NAMALWA (cell line): ENCODE results near the gene ZBTB46.
"Not testable (repeated sequence)": the region's sequence is repeated elsewhere in the genome, so short reads cannot be mapped to it uniquely, and the experiment has no call there.

Experiments
- DNase-seq: peaks from one replicate; pipeline ENCODE4 v3.0.0-alpha.2; 2015; ENCODE audit warnings: low spot score

Gene ZBTB46

GRCh38 chr20:63787302-63787701 lies 43.8 kb downstream of the ZBTB46 start:
- DNase-seq: peak; percentile 85

- DNase-seq: no peak
Measured at GRCh38 chr20:63785691-63786131, 45.4 kb downstream of the ZBTB46 start.

GRCh38 chr20:63783970-63784369 lies 47.1 kb downstream of the ZBTB46 start:
- DNase-seq: no peak

GRCh38 chr20:63782521-63782971 lies 48.5 kb downstream of the ZBTB46 start:
- no peak for DNase-seq

GRCh38 chr20:63782051-63782471 lies 49.0 kb downstream of the ZBTB46 start:
- no peak for DNase-seq

GRCh38 chr20:63781181-63781580 lies 49.9 kb downstream of the ZBTB46 start:
- no peak for DNase-seq

GRCh38 chr20:63778857-63779256 lies 52.2 kb downstream of the ZBTB46 start:
- DNase-seq: no peak

- no peak for DNase-seq
Measured at GRCh38 chr20:63778034-63778752, 52.9 kb downstream of the ZBTB46 start.

GRCh38 chr20:63777614-63778013 lies 53.5 kb downstream of the ZBTB46 start:
- no peak for DNase-seq

- not testable (repeated sequence) for DNase-seq
Measured at GRCh38 chr20:63776875-63777274, 54.2 kb downstream of the ZBTB46 start.

- DNase-seq: peak; percentile 53
Measured at GRCh38 chr20:63775096-63775978, 55.7 kb downstream of the ZBTB46 start.

GRCh38 chr20:63774306-63774705 lies 56.8 kb downstream of the ZBTB46 start:
- DNase-seq: no peak

- DNase-seq: no peak
Measured at GRCh38 chr20:63773571-63774241, 57.4 kb downstream of the ZBTB46 start.

- no peak for DNase-seq
Measured at GRCh38 chr20:63772781-63773518, 58.1 kb downstream of the ZBTB46 start.

GRCh38 chr20:63771046-63771707 lies 59.9 kb downstream of the ZBTB46 start:
- DNase-seq: no peak

GRCh38 chr20:63769891-63770474 lies 61.1 kb downstream of the ZBTB46 start:
- DNase-seq: no peak

GRCh38 chr20:63768591-63769515 lies 62.2 kb downstream of the ZBTB46 start:
- no peak for DNase-seq

- no peak for DNase-seq
Measured at GRCh38 chr20:63767886-63768285, 63.2 kb downstream of the ZBTB46 start.

- DNase-seq: no peak
Measured at GRCh38 chr20:63767456-63767855, 63.6 kb downstream of the ZBTB46 start.
